Progenitor cell of endocrine pancreas (in vitro differentiated cells): ENCODE results near the gene AFF4. TPM values are rescaled to one million over a fixed set of nuclear protein-coding genes. Genes with fewer than 3 reads are reported as not detected.
A peak's percentile ranks its signal among the peaks of the same experiment; 100 is the strongest.

Source experiments
- DNase-seq: peaks from one replicate; pipeline ENCODE4 v3.0.0; 2021; ENCODE audit warnings: low spot score; ENCODE audit not compliant: unreplicated experiment
- H3K27ac Mint-ChIP-seq: 2 replicates; pipeline ENCODE4 v1.8.0; 2021; ENCODE audit warnings: mild to moderate bottlenecking, moderate library complexity, mixed read lengths
- H3K27me3 Mint-ChIP-seq: 2 replicates; pipeline ENCODE4 v1.8.0; 2021; ENCODE audit warnings: mixed read lengths
- H3K36me3 Mint-ChIP-seq: 2 replicates; pipeline ENCODE4 v1.8.0; 2022; ENCODE audit warnings: mixed read lengths; ENCODE audit not compliant: insufficient read depth
- H3K4me1 Mint-ChIP-seq: 2 replicates; pipeline ENCODE4 v1.8.0; 2021; ENCODE audit warnings: low read depth, mixed read lengths
- H3K4me3 Mint-ChIP-seq: 2 replicates; pipeline ENCODE4 v1.8.0; 2021; ENCODE audit warnings: low read depth, mild to moderate bottlenecking, moderate library complexity, mixed read lengths
- H3K9me3 Mint-ChIP-seq: 2 replicates; pipeline ENCODE4 v1.8.0; 2021; ENCODE audit warnings: low read depth, mixed read lengths
- total RNA-seq: library from RNA; stranded (reverse); gene quantifications from 2 replicates; pipeline ENCODE4 v1.2.1, GENCODE V29; 2021
- TF ChIP-seq, protein P1 (sequence below): fragments of 200-600 bp; sonication (generic); IDR thresholded peaks from one replicate; pipeline ENCODE4 v1.5.0; 2021; ENCODE audit warnings: antibody characterized with exemption, mild to moderate bottlenecking; ENCODE audit not compliant: unreplicated experiment

Gene AFF4
- total RNA-seq, 1 donor from 2014 or later: 91.8 TPM

DNA sequence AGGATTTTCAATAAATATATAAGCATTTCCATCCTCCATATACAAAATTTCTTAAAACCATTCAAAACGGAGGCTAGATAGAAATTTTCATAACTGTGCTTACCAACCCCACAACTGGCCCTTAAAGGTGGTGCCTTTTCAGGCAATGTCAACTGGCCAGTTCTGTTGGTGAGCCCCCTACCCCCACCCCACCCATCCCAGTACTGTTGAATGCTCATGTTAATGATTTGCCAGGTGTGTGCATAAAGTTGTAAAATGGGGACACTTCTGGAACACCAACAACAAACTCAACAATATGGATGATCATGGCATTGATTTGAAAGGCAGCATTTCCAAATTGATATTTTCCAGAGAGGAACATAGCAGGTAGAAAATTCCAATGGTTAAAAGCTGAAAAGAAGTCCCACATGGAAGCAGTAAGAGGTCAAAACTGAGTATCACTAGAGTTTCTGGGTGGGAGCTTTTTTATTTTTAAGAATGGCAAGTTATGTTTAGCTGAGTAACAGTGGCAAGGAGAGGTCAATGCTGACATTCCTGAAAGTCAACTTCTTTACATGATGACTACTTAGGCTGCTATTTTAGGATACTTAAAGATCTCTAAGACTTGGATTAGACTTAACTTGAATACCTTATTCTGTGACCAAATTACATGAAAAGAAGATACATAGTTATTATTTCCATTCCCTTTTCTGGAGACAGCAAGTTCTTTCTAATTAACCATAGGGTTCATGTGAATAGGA is 87.2 kb downstream of the AFF4 start:
- TF ChIP-seq, protein P1, sequence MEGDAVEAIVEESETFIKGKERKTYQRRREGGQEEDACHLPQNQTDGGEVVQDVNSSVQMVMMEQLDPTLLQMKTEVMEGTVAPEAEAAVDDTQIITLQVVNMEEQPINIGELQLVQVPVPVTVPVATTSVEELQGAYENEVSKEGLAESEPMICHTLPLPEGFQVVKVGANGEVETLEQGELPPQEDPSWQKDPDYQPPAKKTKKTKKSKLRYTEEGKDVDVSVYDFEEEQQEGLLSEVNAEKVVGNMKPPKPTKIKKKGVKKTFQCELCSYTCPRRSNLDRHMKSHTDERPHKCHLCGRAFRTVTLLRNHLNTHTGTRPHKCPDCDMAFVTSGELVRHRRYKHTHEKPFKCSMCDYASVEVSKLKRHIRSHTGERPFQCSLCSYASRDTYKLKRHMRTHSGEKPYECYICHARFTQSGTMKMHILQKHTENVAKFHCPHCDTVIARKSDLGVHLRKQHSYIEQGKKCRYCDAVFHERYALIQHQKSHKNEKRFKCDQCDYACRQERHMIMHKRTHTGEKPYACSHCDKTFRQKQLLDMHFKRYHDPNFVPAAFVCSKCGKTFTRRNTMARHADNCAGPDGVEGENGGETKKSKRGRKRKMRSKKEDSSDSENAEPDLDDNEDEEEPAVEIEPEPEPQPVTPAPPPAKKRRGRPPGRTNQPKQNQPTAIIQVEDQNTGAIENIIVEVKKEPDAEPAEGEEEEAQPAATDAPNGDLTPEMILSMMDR: no peak
- no peaks in the 10 kb centered on the region for H3K27me3 Mint-ChIP-seq
- peaks cover 3% of the 10 kb centered on the region for H3K9me3 Mint-ChIP-seq
- no peak for DNase-seq
- H3K4me3 Mint-ChIP-seq: no peak overlapping the region
- H3K27ac Mint-ChIP-seq: peak overlapping the region; percentile 52
- peaks cover 36% of the 10 kb centered on the region for H3K4me1 Mint-ChIP-seq
- H3K36me3 Mint-ChIP-seq: peaks cover 28% of the 10 kb centered on the region

DNA sequence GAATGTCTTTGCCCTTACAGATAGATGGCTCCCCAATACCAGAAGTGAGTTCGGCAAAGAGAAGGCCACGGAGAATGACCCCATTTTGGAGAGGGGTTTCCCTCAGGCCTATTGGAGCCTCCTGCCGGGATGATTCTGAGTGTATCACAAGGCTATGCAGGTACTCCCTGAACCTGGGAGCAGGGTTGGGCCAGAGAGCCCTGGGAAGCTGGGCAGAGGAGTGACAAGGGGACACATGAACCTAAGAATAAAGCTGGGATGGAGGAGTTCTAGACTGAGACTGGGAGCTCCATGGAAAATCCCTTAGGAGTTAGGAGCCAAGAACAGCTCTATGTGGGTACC is 89.5 kb downstream of the AFF4 start:
- Mint-ChIP-seq H3K4me3 (no peak overlapping the region), H3K36me3 (peaks cover 25% of the 10 kb centered on the region), H3K4me1 (peaks cover 36% of the 10 kb centered on the region), H3K9me3 (peaks cover 3% of the 10 kb centered on the region), H3K27ac (peak overlapping the region; percentile 73), H3K27me3 (no peaks in the 10 kb centered on the region)
- no peak for DNase-seq
- TF ChIP-seq, protein P1: no peak

DNA sequence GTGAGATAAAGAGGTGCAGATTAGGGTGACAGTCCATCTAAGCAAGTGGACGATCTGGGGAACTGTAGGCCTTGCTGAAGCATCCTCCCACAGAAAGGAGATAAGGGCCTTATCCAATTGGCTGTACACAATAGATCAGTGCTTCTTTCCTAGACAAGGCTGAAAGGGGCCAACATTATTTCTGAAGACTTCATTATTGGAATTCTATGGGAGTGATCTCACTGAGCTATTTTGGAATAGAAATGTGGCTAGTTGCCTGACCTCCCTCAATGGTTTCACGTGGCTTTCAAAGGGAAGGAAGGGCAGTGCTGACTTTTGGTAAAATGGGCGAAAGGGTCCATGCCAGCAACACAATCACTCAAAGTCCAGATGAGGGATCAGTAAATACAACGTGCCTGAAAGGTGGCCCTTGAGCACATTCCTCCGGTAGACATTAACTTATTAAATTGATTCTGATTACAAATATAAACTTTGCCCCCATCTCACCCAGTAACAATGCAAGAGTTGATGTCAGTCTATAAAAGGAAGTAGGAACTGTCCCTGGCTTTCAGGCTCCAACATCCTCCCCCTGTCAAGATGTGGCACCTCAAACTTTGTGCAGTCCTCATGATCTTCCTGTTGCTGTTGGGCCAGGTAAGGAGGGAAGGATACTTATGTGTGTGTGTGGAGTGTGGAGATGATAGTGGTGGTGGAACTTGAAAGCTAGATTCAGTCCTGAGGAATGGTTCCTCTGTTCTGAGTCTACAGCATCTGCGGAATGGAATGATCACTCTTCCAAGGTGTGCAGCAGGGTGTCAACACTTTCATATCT is 90.1 kb downstream of the AFF4 start, which contains the start of gene LEAP2:
Gene LEAP2, plus strand, starts transcription at position 550 of the 811 bp plus-strand sequence. Its CDS starts 27 bp downstream, at position 577.
- no peaks in the 10 kb centered on the region for H3K27me3 Mint-ChIP-seq
- H3K27ac Mint-ChIP-seq: peak within 1 kb of the TSS; percentile 73
- H3K9me3 Mint-ChIP-seq: peaks cover 3% of the 10 kb centered on the region
- H3K4me3 Mint-ChIP-seq: peak within 1 kb of the TSS; percentile 4
- DNase-seq: no peak
- peaks cover 28% of the 10 kb centered on the region for H3K36me3 Mint-ChIP-seq
- H3K4me1 Mint-ChIP-seq: peaks cover 38% of the 10 kb centered on the region
- TF ChIP-seq, protein P1: no peak

DNA sequence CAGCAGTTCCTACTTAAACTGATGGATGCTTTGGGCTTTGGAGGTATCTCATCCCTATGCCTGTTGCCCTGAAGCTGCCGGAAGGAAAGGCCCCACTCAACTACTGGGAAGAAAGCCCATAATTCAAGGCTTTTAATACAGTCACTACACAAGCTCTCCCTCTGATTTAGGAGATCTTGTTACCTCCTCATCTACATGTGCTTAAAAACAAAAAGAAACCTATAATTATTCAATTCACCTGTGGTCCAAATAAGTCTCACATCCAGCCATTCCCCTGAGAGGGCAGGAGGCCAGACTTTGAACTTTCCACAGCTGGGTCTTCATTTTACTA is 90.7 kb downstream of the AFF4 start:
- Mint-ChIP-seq H3K4me1 (peaks cover 38% of the 10 kb centered on the region), H3K9me3 (peaks cover 3% of the 10 kb centered on the region), H3K4me3 (peak overlapping the region; percentile 4), H3K27ac (peak overlapping the region; percentile 73), H3K27me3 (no peaks in the 10 kb centered on the region), H3K36me3 (peaks cover 29% of the 10 kb centered on the region)
- TF ChIP-seq, protein P1: no peak
- no peak for DNase-seq

DNA sequence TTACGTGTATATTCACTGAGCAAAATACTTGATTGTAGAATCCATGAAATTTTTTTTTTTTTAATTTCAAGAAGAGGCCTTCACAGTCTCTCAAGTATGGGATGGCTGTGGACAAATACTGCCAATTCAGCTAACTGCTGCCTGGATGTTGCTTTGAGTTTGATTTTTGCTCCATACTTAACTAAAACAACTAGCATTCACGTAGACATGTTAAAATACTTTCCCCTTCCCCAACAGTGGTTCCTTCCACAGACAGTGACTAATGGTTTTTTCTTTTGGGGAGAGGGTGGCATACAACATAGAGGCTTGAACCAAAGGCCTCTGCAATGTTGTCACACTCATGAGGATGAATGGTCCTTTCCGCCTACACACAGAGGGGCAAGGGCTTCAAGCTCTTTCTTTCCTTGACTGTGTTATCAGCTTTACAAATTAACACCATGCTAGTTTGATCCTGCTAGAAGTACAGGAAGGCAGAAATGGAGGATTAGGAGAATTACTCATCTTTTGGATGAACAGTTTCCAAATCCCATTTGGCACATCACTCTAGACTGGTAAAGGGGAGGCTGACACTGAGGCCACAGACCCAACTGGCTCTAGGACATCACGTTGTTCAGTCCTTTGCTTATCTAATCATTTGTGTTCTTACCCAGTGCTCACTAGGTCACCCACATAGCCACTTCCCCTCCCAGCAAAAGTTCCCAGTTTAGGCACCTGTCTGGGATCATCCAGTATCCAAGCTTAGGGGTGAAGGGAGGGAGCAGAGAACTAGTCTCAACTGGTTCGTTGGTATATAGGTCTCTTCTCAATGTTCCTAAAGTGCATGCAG is 91.8 kb downstream of the AFF4 start:
- peaks cover 29% of the 10 kb centered on the region for H3K36me3 Mint-ChIP-seq
- H3K27ac Mint-ChIP-seq: peak overlapping the region; percentile 73
- no peak for DNase-seq
- H3K4me3 Mint-ChIP-seq: no peak overlapping the region
- H3K9me3 Mint-ChIP-seq: peaks cover 3% of the 10 kb centered on the region
- peaks cover 38% of the 10 kb centered on the region for H3K4me1 Mint-ChIP-seq
- no peaks in the 10 kb centered on the region for H3K27me3 Mint-ChIP-seq
- TF ChIP-seq, protein P1: no peak
